ENCODE measurements around the gene CUEDC1. TPM values are rescaled to one million over a fixed set of nuclear protein-coding genes. Genes with fewer than 3 reads are reported as not detected.

CUEDC1 gene
- total RNA-seq, 3 donors from 2014 or later = 23.5 to 46.8 (median 23.6) TPM

GRCh38 chr17:57868910-57869616, 86.1 kb downstream of the CUEDC1 start:
- TF ChIP-seq CTCF (IDR thresholded peaks at IDR 0.05) = no peak
- ATAC-seq (peak; percentile 7), DNase-seq (no peak)
- H3K36me3 ChIP-seq (ENCODE audit: low read depth) = no peaks in the 10 kb centered on the region
- H3K9me3 ChIP-seq = no peaks in the 10 kb centered on the region
- H3K4me3 ChIP-seq = no peak overlapping the region
- intact Hi-C loops (cut with DNase I, micrococcal nuclease) = no loop called here
- H3K4me1 ChIP-seq (ENCODE audit: low read depth) = peaks cover 14% of the 10 kb centered on the region

- peaks cover 9% of the 10 kb centered on the region for H3K4me1 ChIP-seq (ENCODE audit: low read depth)
- no peaks in the 10 kb centered on the region for H3K36me3 ChIP-seq (ENCODE audit: low read depth)
- H3K4me3 ChIP-seq = no peak overlapping the region
- H3K9me3 ChIP-seq = no peaks in the 10 kb centered on the region
- intact Hi-C loops (cut with DNase I, micrococcal nuclease) = no loop called here
- ATAC-seq (peak; percentile 78), DNase-seq (peak; percentile 35 to 74 (median 65))
- no peak for TF ChIP-seq CTCF (IDR thresholded peaks at IDR 0.05)
These were observed 87.0 kb downstream of the CUEDC1 start for GRCh38 chr17:57868007-57868909.

GRCh38 chr17:57867126-57867525, 88.1 kb downstream of the CUEDC1 start:
- intact Hi-C loops (cut with DNase I, micrococcal nuclease) = no loop called here
- no peak for TF ChIP-seq CTCF (IDR thresholded peaks at IDR 0.05)
- peaks cover 13% of the 10 kb centered on the region for H3K4me1 ChIP-seq (ENCODE audit: low read depth)
- no peaks in the 10 kb centered on the region for H3K9me3 ChIP-seq
- ATAC-seq (no peak), DNase-seq (no peak)
- no peaks in the 10 kb centered on the region for H3K36me3 ChIP-seq (ENCODE audit: low read depth)
- H3K4me3 ChIP-seq = no peak overlapping the region

- DNase-seq (no peak), ATAC-seq (no peak)
- Histone ChIP-seq H3K36me3 (ENCODE audit: low read depth) (no peaks in the 10 kb centered on the region), H3K9me3 (no peaks in the 10 kb centered on the region), H3K4me3 (no peak overlapping the region), H3K4me1 (ENCODE audit: low read depth) (peaks cover 13% of the 10 kb centered on the region)
- intact Hi-C loops (cut with DNase I, micrococcal nuclease) = no loop called here
- TF ChIP-seq CTCF (IDR thresholded peaks at IDR 0.05) = no peak
These were observed 88.5 kb downstream of the CUEDC1 start for GRCh38 chr17:57866723-57867122.

- no peak for DNase-seq
- ATAC-seq = no peak
- no peaks in the 10 kb centered on the region for H3K9me3 ChIP-seq
- H3K4me3 ChIP-seq = no peak overlapping the region
- no peak for TF ChIP-seq CTCF (IDR thresholded peaks at IDR 0.05)
- intact Hi-C loops (cut with DNase I, micrococcal nuclease) = no loop called here
- H3K36me3 ChIP-seq (ENCODE audit: low read depth) = no peaks in the 10 kb centered on the region
- peaks cover 15% of the 10 kb centered on the region for H3K4me1 ChIP-seq (ENCODE audit: low read depth)
These were observed 88.9 kb downstream of the CUEDC1 start for GRCh38 chr17:57866319-57866718.

All from mucosa of descending colon (tissue), 3 donors.